Endothelial cell of umbilical vein (primary cell): Measurements from ENCODE around the gene TDRD3. TPM values are rescaled to one million over a fixed set of nuclear protein-coding genes. Genes with fewer than 3 reads are reported as not detected.
A peak's percentile ranks its signal among the peaks of the same experiment; 100 is the strongest.

Experiments
- Bru-seq: library from RNA; stranded (reverse); fragments of 400-500 nt; gene quantifications from one replicate; lab custom pipeline; 2021; lab: Mats Ljungman, UMichigan
- BruChase-seq, 2 experiments: library from RNA; stranded (reverse); fragments of 400-500 nt; gene quantifications; one replicate each; lab custom pipeline; 2021; lab: Mats Ljungman, UMichigan
- BruUV-seq: library from RNA; stranded (reverse); fragments of 400-500 nt; replicated peaks from 2 replicates; lab custom pipeline; 2021; lab: Mats Ljungman, UMichigan
- CTCF ChIA-PET: fragments of 300-600, 350-600 bp; sonication (Branson Sonifier 250); formaldehyde crosslinking; loops from one replicate; lab custom pipeline; 2021; ENCODE audit warnings: antibody characterized with exemption, inconsistent platforms; lab: Charles Lee
- POLR2A ChIA-PET: fragments of 300-600, 350-600 bp; sonication (Branson Sonifier 250); formaldehyde crosslinking; loops from one replicate; lab custom pipeline; 2021; ENCODE audit warnings: antibody characterized with exemption, inconsistent platforms; lab: Charles Lee
- DNase-seq: peaks from one replicate; pipeline ENCODE4 v3.0.0-alpha.2; 2011; ENCODE audit warnings: low read depth, low spot score
- FAIRE-seq: peaks from 2 replicates; lab custom pipeline; 2011; peaks lifted over from hg19 to GRCh38; lab: Jason Lieb, UNC
- H2AFZ ChIP-seq: 2 replicates; pipeline ENCODE4 v1.6.0; 2012; ENCODE audit warnings: low read depth, low read length, control low read depth, inconsistent platforms
- H3K27ac ChIP-seq: 2 replicates; pipeline ENCODE4 v1.5.1; 2011; ENCODE audit warnings: low read depth, mild to moderate bottlenecking, control low read depth, low read length, moderate library complexity; ENCODE audit not compliant: insufficient read depth
- H3K27me3 ChIP-seq, 2 experiments: 2 replicates each; pipeline versions ENCODE4 v1.6.0 to v1.6.1; 2011; ENCODE audit warnings: low read length in 2 of 2, mixed read lengths in 1 of 2; ENCODE audit not compliant: control insufficient read depth in 2 of 2, insufficient read depth in 2 of 2
- H3K36me3 ChIP-seq, 2 experiments: 2 replicates in 1 of 2; 3 replicates in 1 of 2; pipeline ENCODE4 v1.5.1; 2011; ENCODE audit warnings: low read length in 2 of 2, mild to moderate bottlenecking in 1 of 2, moderate library complexity in 1 of 2; ENCODE audit not compliant: control insufficient read depth in 2 of 2, insufficient read depth in 2 of 2; ENCODE audit errors: extremely low read depth in 1 of 2
- H3K4me1 ChIP-seq: 3 replicates; pipeline ENCODE4 v1.5.1; 2011; ENCODE audit warnings: mild to moderate bottlenecking, low read length; ENCODE audit not compliant: control insufficient read depth, insufficient read depth; ENCODE audit errors: extremely low read depth
- H3K4me2 ChIP-seq: 2 replicates; pipeline ENCODE4 v1.6.1; 2011; ENCODE audit warnings: low read length, control low read depth, mixed read lengths; ENCODE audit not compliant: insufficient read depth
- H3K4me3 ChIP-seq, 3 experiments: fragments of 200-600 bp in 1 of 3; sonication (generic), shearing (Covaris generic) in 1 of 3; replicated peaks in 1 of 3; 2 replicates each; pipeline ENCODE4 v1.5.1; 2011 to 2016; ENCODE audit warnings: control low read depth in 3 of 3, low read length in 3 of 3, mild to moderate bottlenecking in 2 of 3, inconsistent platforms in 1 of 3, low read depth in 1 of 3, moderate library complexity in 1 of 3; ENCODE audit not compliant: insufficient read depth in 1 of 3
- H3K79me2 ChIP-seq: 2 replicates; pipeline ENCODE4 v1.6.0; 2012; ENCODE audit warnings: low read length, inconsistent platforms; ENCODE audit not compliant: control insufficient read depth, insufficient read depth
- H3K9ac ChIP-seq: replicated peaks from 2 replicates; pipeline ENCODE3; 2011; ENCODE audit warnings: low read length, control low read depth; ENCODE audit not compliant: insufficient read depth; ENCODE audit errors: extremely low read depth
- H3K9me1 ChIP-seq: replicated peaks from 3 replicates; pipeline ENCODE4 v1.6.0; 2011; ENCODE audit warnings: mild to moderate bottlenecking, low read length; ENCODE audit not compliant: control insufficient read depth, insufficient read depth; ENCODE audit errors: extremely low read depth
- H3K9me3 ChIP-seq: replicated peaks from 2 replicates; pipeline ENCODE4 v1.5.1; 2012; ENCODE audit warnings: low read length, inconsistent platforms; ENCODE audit not compliant: control insufficient read depth, insufficient read depth
- H4K20me1 ChIP-seq: replicated peaks from 2 replicates; pipeline ENCODE3; 2011; ENCODE audit warnings: mild to moderate bottlenecking, low read length; ENCODE audit not compliant: control insufficient read depth, insufficient read depth; ENCODE audit errors: extremely low read depth
- EZH2 ChIP-seq: IDR thresholded peaks from 2 replicates; pipeline ENCODE4 v1.6.1; 2012; ENCODE audit warnings: borderline replicate concordance, low read depth, mild to moderate bottlenecking, moderate library complexity, low read length, inconsistent platforms; ENCODE audit not compliant: severe bottlenecking
- FOS ChIP-seq: IDR thresholded peaks from 2 replicates; pipeline ENCODE4 v1.6.1; 2011; ENCODE audit warnings: mild to moderate bottlenecking, low read length, moderate library complexity, borderline replicate concordance; ENCODE audit not compliant: insufficient read depth
- GATA2 ChIP-seq: IDR thresholded peaks from 2 replicates; pipeline ENCODE4 v1.7.0; 2011; ENCODE audit warnings: low read depth, mild to moderate bottlenecking, moderate library complexity, mixed read lengths, low read length; ENCODE audit not compliant: insufficient read length, insufficient read depth
- JUN ChIP-seq: IDR thresholded peaks from 2 replicates; pipeline ENCODE4 v1.6.1; 2011; ENCODE audit warnings: borderline replicate concordance, low read depth; ENCODE audit not compliant: insufficient read length, insufficient read depth
- MYC ChIP-seq: IDR thresholded peaks from one replicate; pipeline ENCODE4 v1.6.1; 2011; ENCODE audit warnings: mild to moderate bottlenecking, low read depth, low read length
- POLR2A ChIP-seq: IDR thresholded peaks from 2 replicates; pipeline ENCODE4 v1.6.1; 2012; ENCODE audit warnings: low read depth, mild to moderate bottlenecking, control low read depth, low read length
- POLR2AphosphoS5 ChIP-seq: IDR thresholded peaks from 2 replicates; pipeline ENCODE4 v1.6.1; 2012; ENCODE audit warnings: low read depth, mild to moderate bottlenecking, control low read depth, low read length, moderate library complexity; ENCODE audit not compliant: insufficient read depth
- dilution Hi-C: fragments of 300-500 bp; cut with MboI; formaldehyde crosslinking; loops from one replicate; pipeline ENCODE4 v1.15.0; 2019; ENCODE audit warnings: low sequenced_read_pairs; ENCODE audit not compliant: extremely low pct_ligation_motif_present
- intact Hi-C: fragments of 100-400 bp; cut with micrococcal nuclease; formaldehyde crosslinking; loops from one replicate; pipeline ENCODE4 v1.10.0; 2022
- long read RNA-seq: library from polyadenylated mRNA; stranded (forward); transcript quantifications from one replicate; pipeline ENCODE4 v2.0.0, GENCODE V29; 2021
- polyA minus RNA-seq, 3 experiments: library from RNA; depleted of rRNA, polyadenylated mRNA; stranded (reverse); fragments of >200 nt; gene quantifications; 1 replicate in 1 of 3; 2 replicates in 2 of 3; pipeline ENCODE4 v1.2.3, GENCODE V29; 2011
- polyA plus RNA-seq, 4 experiments: library from polyadenylated mRNA; depleted of rRNA in 3 of 4; stranded (reverse) in 3 of 4; unstranded in 1 of 4; fragments of >200 nt; gene quantifications; 2 replicates each; pipeline versions ENCODE4 v1.2.1 to v1.2.3, GENCODE V29; 2011 to 2012; ENCODE audit warnings: missing spikeins in 1 of 4
- total RNA-seq: library from RNA; stranded (reverse); gene quantifications from 2 replicates; pipeline ENCODE4 v1.2.3, GENCODE V29; 2021
- TF ChIP-seq, protein P1 (sequence below), 2 donors: IDR thresholded peaks; 1 replicate in 1 of 2; 2 replicates in 1 of 2; pipeline ENCODE4 v1.5.1; 2011; ENCODE audit warnings: low read length in 2 of 2, mild to moderate bottlenecking in 2 of 2, moderate library complexity in 2 of 2, control low read depth in 1 of 2, inconsistent platforms in 1 of 2, low read depth in 1 of 2; ENCODE audit not compliant: insufficient read depth in 1 of 2; ENCODE audit errors: extremely low read depth in 1 of 2
- TF ChIP-seq, protein P2 (sequence below): IDR thresholded peaks from 2 replicates; pipeline ENCODE4 v1.6.1; 2011; ENCODE audit not compliant: insufficient read depth, insufficient read length

Gene TDRD3
- total RNA-seq (16.3 and 18.5 TPM in 2 replicates), polyA plus RNA-seq (1.7 and 3.0 TPM in 2 replicates), polyA minus RNA-seq (7.2 and 8.9 TPM in 2 replicates), Bru-seq, nascent RNA (percentile 74 among the genes with signal in this experiment), BruChase-seq, experiment 1, labeled RNA remaining after a 6-hour chase (percentile 62 among the genes with signal in this experiment), BruChase-seq, experiment 2, labeled RNA remaining after a 2-hour chase (percentile 68 among the genes with signal in this experiment)
- polyA plus RNA-seq (2011; cell fraction: cytosol; rRNA removed): 4.0 and 4.1 TPM in 2 replicates
- polyA plus RNA-seq (2011; cell fraction: nucleus; rRNA removed): 7.7 and 13.0 TPM in 2 replicates
- 7.8 and 9.5 TPM in 2 replicates for polyA plus RNA-seq (2012)
- polyA minus RNA-seq (2011; cell fraction: cytosol; rRNA and poly(A)+ RNA removed): 12.2 TPM
- 28.0 and 40.4 TPM in 2 replicates for polyA minus RNA-seq (2011; cell fraction: nucleus; rRNA and poly(A)+ RNA removed)
- long read RNA-seq, partial matches to known transcripts: 21 of 31 reads
- long read RNA-seq, other reads (novel, unspliced or antisense): 10 of 31 reads

DNA sequence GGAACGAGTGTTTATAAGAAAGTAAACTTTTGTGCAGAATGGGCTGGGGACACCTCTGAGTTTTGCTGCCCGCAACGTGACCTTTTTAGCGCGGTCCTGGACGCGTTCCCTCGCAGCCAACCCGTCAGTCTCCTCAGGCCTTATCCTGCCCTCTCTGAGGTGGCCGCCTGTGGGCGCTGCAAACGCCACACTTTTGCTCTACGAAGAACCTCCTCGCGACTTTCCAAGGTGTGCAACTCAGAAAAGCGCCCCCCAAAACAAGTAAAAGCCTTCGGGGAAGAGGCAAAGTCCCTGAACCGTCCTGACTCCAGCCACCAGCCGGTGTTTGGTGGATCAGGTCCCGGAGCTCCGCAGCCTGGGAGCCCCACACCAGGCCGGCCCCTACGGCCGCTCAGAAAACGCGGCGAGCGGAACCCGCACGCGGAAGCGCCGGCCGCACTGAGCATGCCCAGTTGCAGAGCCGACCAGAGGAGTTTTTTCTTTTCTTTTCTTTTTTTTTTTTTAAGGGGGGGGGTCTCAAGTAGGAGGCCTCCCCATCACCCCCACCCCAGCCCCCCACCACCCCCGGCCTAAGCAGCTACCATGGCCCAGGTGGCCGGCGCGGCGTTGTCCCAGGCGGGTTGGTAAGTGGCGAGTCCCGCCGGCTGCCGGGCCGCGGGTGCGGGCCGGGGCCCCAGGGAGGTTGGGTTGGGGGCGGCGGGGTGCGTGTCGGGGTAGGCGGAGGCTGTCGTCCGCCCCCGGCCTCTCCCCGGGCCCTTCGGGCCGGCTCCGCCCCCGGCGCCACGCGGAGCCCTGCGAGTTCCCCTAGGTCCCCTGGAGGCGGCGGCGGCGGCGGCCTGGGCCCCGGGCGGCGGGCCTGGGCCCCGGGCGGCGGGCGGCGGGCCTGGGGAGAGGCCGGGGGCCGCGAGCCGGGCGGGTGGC lies at the start of gene TDRD3:
TSS of gene TDRD3 (plus strand) at position 438 of the 921 bp plus-strand sequence. CDS start at position 583, 145 bp downstream.
- BruUV-seq: TSS peak; percentile 80
- POLR2A ChIA-PET: interaction anchor here (0.6 to 0.7 kb wide), 2 partner anchors 21 to 118 kb away, joined by 3 read pairs; no protein-coding TSS in a partner anchor

More for the DNA sequence above, at the start of gene TDRD3:
- intact Hi-C loops: loop anchor here (1.0 to 10.0 kb wide), 5 partner anchors 34 to 865 kb away; partner anchors contain the start of gene DIAPH3
- Histone ChIP-seq H3K4me3 (peak within 1 kb of the TSS; percentile 76 to 97 (median 94)), H3K27ac (peak within 1 kb of the TSS; percentile 93), H3K36me3 (no peaks in the 10 kb centered on the region), H4K20me1 (no peaks in the 10 kb centered on the region), H3K4me1 (peaks cover 23% of the 10 kb centered on the region), H3K9me1 (no peaks in the 10 kb centered on the region), H3K9ac (peak within 1 kb of the TSS; percentile 97), H3K27me3 (no peaks in the 10 kb centered on the region), H2AFZ (peak within 1 kb of the TSS; percentile 94), H3K79me2 (peaks cover 16% of the 10 kb centered on the region), H3K4me2 (peak within 1 kb of the TSS; percentile 100), H3K9me3 (no peaks in the 10 kb centered on the region)
- dilution Hi-C loops: no loop called here
- TF ChIP-seq, protein P1, sequence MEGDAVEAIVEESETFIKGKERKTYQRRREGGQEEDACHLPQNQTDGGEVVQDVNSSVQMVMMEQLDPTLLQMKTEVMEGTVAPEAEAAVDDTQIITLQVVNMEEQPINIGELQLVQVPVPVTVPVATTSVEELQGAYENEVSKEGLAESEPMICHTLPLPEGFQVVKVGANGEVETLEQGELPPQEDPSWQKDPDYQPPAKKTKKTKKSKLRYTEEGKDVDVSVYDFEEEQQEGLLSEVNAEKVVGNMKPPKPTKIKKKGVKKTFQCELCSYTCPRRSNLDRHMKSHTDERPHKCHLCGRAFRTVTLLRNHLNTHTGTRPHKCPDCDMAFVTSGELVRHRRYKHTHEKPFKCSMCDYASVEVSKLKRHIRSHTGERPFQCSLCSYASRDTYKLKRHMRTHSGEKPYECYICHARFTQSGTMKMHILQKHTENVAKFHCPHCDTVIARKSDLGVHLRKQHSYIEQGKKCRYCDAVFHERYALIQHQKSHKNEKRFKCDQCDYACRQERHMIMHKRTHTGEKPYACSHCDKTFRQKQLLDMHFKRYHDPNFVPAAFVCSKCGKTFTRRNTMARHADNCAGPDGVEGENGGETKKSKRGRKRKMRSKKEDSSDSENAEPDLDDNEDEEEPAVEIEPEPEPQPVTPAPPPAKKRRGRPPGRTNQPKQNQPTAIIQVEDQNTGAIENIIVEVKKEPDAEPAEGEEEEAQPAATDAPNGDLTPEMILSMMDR (IDR thresholded peaks at IDR 0.05; ENCODE audit: extremely low read depth in 1 of 2, insufficient read depth in 1 of 2, low read depth in 1 of 2, low read length in 2 of 2): peak; percentile 86 to 94
- no peak for TF ChIP-seq EZH2
- TF ChIP-seq JUN: no peak
- TF ChIP-seq POLR2A: peak; percentile 70
- TF ChIP-seq MYC: no peak
- no peak for TF ChIP-seq FOS
- TF ChIP-seq GATA2: no peak
- TF ChIP-seq, protein P2, sequence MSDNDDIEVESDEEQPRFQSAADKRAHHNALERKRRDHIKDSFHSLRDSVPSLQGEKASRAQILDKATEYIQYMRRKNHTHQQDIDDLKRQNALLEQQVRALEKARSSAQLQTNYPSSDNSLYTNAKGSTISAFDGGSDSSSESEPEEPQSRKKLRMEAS: peak; percentile 22
- peak; percentile 71 for TF ChIP-seq POLR2AphosphoS5
- CTCF ChIA-PET: interaction anchor here (0.6 to 3.3 kb wide), 4 partner anchors 28 to 1923 kb away, joined by 3 to 17 read pairs (median 6); no protein-coding TSS in a partner anchor
- DNase-seq (peak; percentile 90), FAIRE-seq (peak; percentile 84)
